Tongue (tissue), 2 donors: ENCODE results near the gene SYTL3. TPM values are rescaled to one million over a fixed set of nuclear protein-coding genes. Genes with fewer than 3 reads are reported as not detected.
"Not testable (repeated sequence)": the region's sequence is repeated elsewhere in the genome, so short reads cannot be mapped to it uniquely, and the experiment has no call there.

ENCODE experiments used
- DNase-seq: peaks from one replicate; pipeline ENCODE4 v3.0.0-alpha.2; 2015
- total RNA-seq: library from RNA; depleted of rRNA; stranded (reverse); fragments of >200 nt; gene quantifications from one replicate; pipeline ENCODE4 v1.2.3, GENCODE V29; 2014

SYTL3 gene
- total RNA-seq, 1 donor from 2014 or later, result 9.9 TPM

- DNase-seq, result no peak
These were observed 27.9 kb upstream of the SYTL3 start for GRCh38 chr6:158621694-158622544.

GRCh38 chr6:158622545-158623190, 27.2 kb upstream of the SYTL3 start:
- no peak for DNase-seq

- no peak for DNase-seq
These were observed 24.9 kb upstream of the SYTL3 start for GRCh38 chr6:158624684-158625682.

- DNase-seq, result no peak
These were observed 24.0 kb upstream of the SYTL3 start for GRCh38 chr6:158625881-158626305.

GRCh38 chr6:158626360-158627167, 23.3 kb upstream of the SYTL3 start:
- no peak for DNase-seq

- no peak for DNase-seq
These were observed 22.5 kb upstream of the SYTL3 start for GRCh38 chr6:158627168-158627939.

GRCh38 chr6:158627940-158628211, 22.0 kb upstream of the SYTL3 start:
- no peak for DNase-seq

- DNase-seq, result no peak
These were observed 21.3 kb upstream of the SYTL3 start for GRCh38 chr6:158628542-158628941.

- DNase-seq, result no peak
These were observed 20.3 kb upstream of the SYTL3 start for GRCh38 chr6:158629367-158630221.

GRCh38 chr6:158630938-158631616, 18.8 kb upstream of the SYTL3 start:
- DNase-seq, result no peak

- no peak for DNase-seq
These were observed 17.9 kb upstream of the SYTL3 start for GRCh38 chr6:158631678-158632537.

- not testable (repeated sequence) for DNase-seq
These were observed 17.2 kb upstream of the SYTL3 start for GRCh38 chr6:158632538-158633119.

GRCh38 chr6:158633127-158633526, 16.7 kb upstream of the SYTL3 start:
- no peak for DNase-seq

- no peak for DNase-seq
These were observed 15.0 kb upstream of the SYTL3 start for GRCh38 chr6:158634695-158635426.

GRCh38 chr6:158635427-158636073, 14.3 kb upstream of the SYTL3 start:
- DNase-seq, result no peak

- no peak for DNase-seq
These were observed 13.1 kb upstream of the SYTL3 start for GRCh38 chr6:158636778-158637177.
